HG03039 (cell line): ENCODE measurements around the gene SRF.

ENCODE experiments used
- ATAC-seq: cut with Tn5 transposase; IDR thresholded peaks from one replicate; pipeline ENCODE4 v1.9.1; 2021; ENCODE audit warnings: mild to moderate bottlenecking, moderate library complexity; ENCODE audit not compliant: unreplicated experiment

The SRF gene

GRCh38 chr6:43146709-43147688 is 24.1 kb upstream of the SRF start:
- ATAC-seq, result no peak

GRCh38 chr6:43147691-43148477 is 23.2 kb upstream of the SRF start:
- no peak for ATAC-seq

GRCh38 chr6:43149265-43149664 is 21.8 kb upstream of the SRF start:
- ATAC-seq, result no peak

DNA sequence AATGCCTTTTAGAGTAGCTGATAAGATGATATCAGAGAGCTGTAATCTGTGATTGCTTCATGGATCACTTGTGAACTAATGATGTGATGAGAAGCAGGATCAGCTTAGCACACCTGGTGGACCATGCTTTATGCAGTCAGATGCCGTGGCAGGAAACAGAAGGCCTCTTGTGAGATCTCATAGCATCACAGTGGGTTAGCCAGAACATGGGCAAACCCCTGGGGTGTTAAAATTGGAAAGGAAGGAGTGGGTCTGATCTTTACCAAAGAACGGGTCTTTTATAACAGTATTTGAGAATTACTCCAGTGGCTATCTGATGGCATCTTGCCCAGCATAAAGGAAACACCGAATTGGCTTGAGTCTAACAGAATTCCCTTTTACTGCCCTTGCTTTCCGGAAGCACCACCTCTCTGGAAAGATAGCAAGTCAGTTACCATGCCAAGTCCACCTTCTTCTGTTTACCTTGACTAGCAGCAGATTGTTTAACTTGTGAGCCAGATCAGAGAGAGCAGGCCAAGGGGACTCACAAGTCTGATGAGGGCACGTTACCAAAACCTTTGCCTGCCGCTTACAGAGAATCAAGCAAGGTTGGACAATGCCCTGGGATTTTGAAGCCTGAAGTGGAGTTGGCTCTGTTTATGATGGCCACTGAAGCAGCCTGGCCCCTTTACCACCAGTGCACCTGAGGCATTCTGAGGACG is 20.9 kb upstream of the SRF start:
- no peak for ATAC-seq

- ATAC-seq, result no peak
These were observed 11.5 kb upstream of the SRF start for GRCh38 chr6:43159599-43159998.

DNA sequence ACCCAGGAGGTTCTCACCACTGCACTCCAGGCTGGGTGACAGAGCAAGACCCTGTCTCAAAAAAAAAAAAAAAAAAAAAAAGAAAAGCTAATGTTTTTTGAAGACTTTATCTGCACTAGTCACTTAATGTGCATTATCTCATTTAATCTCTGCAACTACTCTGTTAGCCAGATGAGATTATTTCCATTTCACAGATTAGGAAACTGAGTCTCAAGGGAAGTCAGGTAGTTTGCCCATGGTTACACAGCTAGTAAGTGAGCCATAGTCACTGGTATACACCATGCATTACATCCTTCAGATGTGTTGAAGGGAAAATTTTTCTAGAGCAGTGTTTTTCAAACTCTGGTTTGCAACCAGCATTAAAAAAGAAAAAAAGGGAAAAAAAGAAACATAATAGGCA is 7.2 kb upstream of the SRF start:
- ATAC-seq, result no peak

- no peak for ATAC-seq
These were observed 595 bp upstream of the SRF start for GRCh38 chr6:43170417-43170930.

DNA sequence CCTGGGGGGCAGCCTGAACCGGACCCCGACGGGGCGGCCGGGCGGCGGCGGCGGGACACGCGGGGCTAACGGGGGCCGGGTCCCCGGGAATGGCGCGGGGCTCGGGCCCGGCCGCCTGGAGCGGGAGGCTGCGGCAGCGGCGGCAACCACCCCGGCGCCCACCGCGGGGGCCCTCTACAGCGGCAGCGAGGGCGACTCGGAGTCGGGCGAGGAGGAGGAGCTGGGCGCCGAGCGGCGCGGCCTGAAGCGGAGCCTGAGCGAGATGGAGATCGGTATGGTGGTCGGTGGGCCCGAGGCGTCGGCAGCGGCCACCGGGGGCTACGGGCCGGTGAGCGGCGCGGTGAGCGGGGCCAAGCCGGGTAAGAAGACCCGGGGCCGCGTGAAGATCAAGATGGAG is 636 bp downstream of the SRF start:
- no peak for ATAC-seq

DNA sequence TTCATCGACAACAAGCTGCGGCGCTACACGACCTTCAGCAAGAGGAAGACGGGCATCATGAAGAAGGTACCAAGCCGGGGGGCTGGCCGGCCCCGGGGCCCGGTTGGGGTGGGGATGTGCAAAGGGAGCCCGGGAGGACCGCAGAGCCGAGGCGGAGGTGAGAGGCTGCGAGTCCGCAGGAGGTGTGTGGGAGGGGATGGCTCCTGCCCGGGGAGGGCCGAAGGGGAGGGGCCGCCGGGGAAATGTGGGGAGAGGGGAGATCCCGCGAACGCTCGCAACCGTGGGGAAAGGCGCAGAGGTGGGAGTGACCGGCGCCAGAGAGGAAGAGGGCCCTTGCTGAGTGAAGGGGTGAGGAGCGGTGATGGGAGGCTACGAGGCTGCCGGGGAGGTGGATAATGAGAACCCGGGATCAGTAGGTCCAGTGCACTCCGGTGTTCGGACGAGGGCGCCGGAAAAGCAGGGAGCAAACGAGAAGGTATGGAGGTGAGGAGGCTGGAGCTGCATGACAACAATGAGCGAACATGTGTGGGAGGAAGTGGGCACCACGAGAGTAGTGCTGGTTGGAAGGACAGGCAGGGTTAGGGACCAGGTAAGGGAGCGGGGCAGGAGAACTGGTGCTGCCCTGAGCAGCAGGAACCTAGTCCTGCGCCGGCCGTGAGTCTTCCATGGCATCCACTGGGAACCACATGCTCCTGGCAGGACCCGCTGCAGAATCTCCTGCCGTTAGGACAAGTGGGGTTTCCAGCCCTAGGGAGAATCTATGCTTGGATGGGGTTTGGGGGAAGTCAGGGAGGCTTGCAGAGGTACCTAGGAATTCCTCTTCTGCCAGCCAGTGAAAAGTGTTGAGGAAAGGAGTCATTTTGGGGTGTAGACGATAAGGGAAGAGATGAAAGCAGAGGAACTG is 1.3 kb downstream of the SRF start:
- ATAC-seq, result no peak

GRCh38 chr6:43173591-43174262 is 2.7 kb downstream of the SRF start:
- no peak for ATAC-seq

- ATAC-seq, result peak; percentile 55
These were observed 3.4 kb downstream of the SRF start for GRCh38 chr6:43174263-43175112.

- ATAC-seq, result no peak
These were observed 4.8 kb downstream of the SRF start for GRCh38 chr6:43175676-43176422.

DNA sequence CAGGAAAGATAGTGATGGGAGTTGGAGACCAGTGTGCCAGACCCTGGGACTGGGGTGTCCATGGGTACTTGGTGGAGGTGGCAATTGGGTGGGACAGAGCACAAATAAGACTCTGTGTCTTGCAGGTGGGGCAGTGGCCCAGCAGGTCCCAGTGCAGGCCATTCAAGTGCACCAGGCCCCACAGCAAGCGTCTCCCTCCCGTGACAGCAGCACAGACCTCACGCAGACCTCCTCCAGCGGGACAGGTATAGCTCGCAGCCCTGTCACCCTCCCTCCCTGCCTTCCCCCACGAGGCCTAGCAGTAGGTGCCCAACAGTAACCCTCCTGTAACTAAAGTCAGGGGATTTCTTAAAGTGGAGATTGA is 5.3 kb downstream of the SRF start:
- ATAC-seq, result no peak

DNA sequence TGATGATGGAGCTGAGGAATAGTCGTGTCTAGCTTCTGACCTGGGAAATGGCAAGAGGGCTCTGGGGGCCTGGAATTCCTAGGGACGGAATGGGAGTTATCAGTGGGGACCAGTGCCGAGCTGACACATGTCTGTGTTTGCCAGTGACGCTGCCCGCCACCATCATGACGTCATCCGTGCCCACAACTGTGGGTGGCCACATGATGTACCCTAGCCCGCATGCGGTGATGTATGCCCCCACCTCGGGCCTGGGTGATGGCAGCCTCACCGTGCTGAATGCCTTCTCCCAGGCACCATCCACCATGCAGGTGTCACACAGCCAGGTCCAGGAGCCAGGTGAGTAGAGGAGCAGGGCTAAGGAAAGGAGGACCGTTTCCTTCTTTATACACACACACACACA is 7.1 kb downstream of the SRF start:
- ATAC-seq, result no peak

DNA sequence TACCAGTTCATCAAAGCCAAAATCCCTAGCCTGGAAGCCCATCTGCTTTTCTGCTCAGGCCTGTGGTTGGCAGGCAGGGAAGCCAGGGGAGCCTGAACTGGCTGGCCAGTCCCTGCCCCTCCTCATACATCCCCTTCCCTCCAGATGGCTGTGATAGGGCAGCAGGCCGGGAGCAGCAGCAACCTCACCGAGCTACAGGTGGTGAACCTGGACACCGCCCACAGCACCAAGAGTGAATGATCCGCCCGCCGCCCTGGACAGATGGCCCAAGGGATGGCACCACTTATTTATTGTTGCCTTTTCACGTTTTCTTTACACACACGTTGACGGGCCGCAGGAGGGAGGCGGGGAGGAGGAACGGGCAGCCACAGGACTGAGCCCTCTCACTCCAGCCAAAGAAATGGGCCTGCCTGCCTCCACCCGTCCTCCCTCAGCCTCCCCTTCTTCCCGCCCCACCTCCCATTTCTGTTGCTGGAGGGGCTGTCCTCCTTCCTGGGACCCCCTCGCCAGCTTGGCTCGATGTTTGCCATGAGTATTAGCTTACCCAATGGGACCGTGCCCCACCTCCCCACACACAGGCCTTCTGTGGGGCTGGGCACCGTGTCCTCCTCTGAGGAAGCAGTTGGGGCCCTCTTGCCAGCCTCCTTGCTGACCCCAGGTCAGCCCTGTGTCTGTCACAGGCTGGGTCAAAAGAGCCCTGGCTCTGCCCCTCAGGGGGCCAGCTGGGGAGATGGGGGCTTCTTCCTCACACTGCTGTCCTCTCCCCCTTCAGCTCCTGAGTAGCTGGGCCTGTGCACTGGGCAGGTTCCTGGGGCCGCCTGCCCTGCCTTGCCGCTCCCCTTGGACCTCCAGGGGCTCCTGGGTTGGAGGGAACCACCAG is 8.1 kb downstream of the SRF start:
- ATAC-seq, result no peak

GRCh38 chr6:43180058-43180457 is 9.0 kb downstream of the SRF start:
- no peak for ATAC-seq

DNA sequence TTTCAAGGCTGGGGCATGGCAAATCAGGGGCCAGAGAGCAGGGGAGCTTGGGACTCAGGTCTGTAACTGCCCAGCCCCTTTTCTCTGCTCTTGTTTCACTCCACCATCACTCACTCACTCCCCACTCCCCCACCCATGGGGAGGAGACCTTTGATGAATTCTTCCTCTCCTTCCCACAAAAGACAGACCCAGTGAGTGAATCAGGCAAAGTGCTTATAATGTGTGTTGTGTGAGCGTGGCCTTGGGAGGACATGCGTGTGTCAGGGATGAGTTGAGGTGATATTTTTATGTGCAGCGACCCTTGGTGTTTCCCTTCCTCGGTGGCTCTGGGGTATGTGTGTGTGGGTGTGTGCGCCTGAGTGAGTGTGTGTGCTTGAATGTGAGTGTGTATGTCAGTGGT is 9.9 kb downstream of the SRF start:
- no peak for ATAC-seq
